Chondrocyte (in vitro differentiated cells): ENCODE measurements around the gene APC. TPM values are rescaled to one million over a fixed set of nuclear protein-coding genes. Genes with fewer than 3 reads are reported as not detected.

Source experiments
- DNase-seq: peaks from one replicate; pipeline ENCODE4 v3.0.0; 2021; ENCODE audit warnings: mixed read lengths, low spot score
- H3K27ac Mint-ChIP-seq: one replicate; pipeline ENCODE4 v1.8.0; 2021; ENCODE audit warnings: mild to moderate bottlenecking, moderate library complexity, mixed read lengths; ENCODE audit not compliant: unreplicated experiment
- H3K27me3 Mint-ChIP-seq: 2 replicates; pipeline ENCODE4 v1.8.0; 2021; ENCODE audit warnings: low read depth, mixed read lengths
- H3K36me3 Mint-ChIP-seq: 2 replicates; pipeline ENCODE4 v1.8.0; 2021; ENCODE audit warnings: low read depth, mixed read lengths
- H3K4me1 Mint-ChIP-seq: 2 replicates; pipeline ENCODE4 v1.8.0; 2021; ENCODE audit warnings: low read depth, mild to moderate bottlenecking, mixed read lengths
- H3K4me3 Mint-ChIP-seq: one replicate; pipeline ENCODE4 v1.8.0; 2021; ENCODE audit warnings: mild to moderate bottlenecking, moderate library complexity, mixed read lengths; ENCODE audit not compliant: unreplicated experiment
- H3K9me3 Mint-ChIP-seq: 2 replicates; pipeline ENCODE4 v1.8.0; 2021; ENCODE audit warnings: low read depth, mixed read lengths
- total RNA-seq: library from RNA; stranded (reverse); gene quantifications from 3 replicates; pipeline ENCODE4 v1.2.1, GENCODE V29; 2021
- TF ChIP-seq, protein P1 (sequence below): fragments of 200-600 bp; sonication (generic); IDR thresholded peaks from 2 replicates; pipeline ENCODE4 v1.5.0; 2021; ENCODE audit warnings: antibody characterized with exemption, mild to moderate bottlenecking, moderate library complexity

APC gene
- total RNA-seq, 1 donor from 2014 or later, result 48.7 TPM

DNA sequence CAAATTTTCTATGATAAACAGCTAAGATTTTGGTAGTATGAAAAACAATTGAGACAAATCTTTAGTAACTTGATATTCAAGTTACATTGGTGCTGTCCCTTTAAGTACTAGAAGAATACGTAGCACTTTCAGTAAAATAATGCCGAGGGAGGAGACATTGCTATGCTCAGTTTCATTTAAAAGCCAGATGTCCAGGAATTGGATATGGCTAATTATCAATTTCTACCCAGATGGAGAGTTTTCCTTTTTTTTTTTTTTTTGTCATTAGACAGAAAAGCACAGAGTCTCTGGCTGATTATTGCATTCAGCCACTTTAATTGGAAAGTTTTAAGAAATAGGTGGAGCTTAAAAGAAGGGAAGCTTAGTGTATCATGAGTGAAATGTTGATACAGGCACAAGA lies 40.4 kb upstream of the APC start:
- Mint-ChIP-seq H3K27ac (no peak overlapping the region), H3K27me3 (no peaks in the 10 kb centered on the region), H3K4me3 (peak overlapping the region; percentile 32), H3K9me3 (peaks cover 8% of the 10 kb centered on the region), H3K4me1 (peaks cover 4% of the 10 kb centered on the region), H3K36me3 (no peaks in the 10 kb centered on the region)
- DNase-seq, result no peak
- TF ChIP-seq, protein P1, sequence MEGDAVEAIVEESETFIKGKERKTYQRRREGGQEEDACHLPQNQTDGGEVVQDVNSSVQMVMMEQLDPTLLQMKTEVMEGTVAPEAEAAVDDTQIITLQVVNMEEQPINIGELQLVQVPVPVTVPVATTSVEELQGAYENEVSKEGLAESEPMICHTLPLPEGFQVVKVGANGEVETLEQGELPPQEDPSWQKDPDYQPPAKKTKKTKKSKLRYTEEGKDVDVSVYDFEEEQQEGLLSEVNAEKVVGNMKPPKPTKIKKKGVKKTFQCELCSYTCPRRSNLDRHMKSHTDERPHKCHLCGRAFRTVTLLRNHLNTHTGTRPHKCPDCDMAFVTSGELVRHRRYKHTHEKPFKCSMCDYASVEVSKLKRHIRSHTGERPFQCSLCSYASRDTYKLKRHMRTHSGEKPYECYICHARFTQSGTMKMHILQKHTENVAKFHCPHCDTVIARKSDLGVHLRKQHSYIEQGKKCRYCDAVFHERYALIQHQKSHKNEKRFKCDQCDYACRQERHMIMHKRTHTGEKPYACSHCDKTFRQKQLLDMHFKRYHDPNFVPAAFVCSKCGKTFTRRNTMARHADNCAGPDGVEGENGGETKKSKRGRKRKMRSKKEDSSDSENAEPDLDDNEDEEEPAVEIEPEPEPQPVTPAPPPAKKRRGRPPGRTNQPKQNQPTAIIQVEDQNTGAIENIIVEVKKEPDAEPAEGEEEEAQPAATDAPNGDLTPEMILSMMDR, result no peak

DNA sequence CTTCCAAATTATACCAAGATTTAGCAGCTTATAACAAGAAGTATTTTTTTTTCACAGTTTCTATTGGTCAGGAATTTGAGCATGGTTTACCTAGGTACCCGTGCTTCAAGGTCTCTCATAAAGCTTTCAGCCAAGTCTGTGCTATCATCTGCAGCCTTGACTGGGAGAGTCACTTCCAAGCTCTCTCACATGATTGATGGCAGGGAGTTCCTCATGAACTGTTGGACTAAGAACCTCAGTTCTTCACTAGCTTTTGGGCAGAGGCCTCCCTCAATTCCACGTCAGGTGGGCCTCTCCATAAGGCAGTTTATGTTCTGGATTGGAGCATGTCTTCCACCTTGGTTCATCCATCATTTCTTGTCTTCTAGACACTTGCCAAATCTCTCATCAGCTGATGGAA lies 39.9 kb upstream of the APC start:
- Mint-ChIP-seq H3K4me3 (no peak overlapping the region), H3K27ac (no peak overlapping the region), H3K4me1 (peaks cover 4% of the 10 kb centered on the region), H3K27me3 (no peaks in the 10 kb centered on the region), H3K36me3 (no peaks in the 10 kb centered on the region), H3K9me3 (peaks cover 8% of the 10 kb centered on the region)
- TF ChIP-seq, protein P1, result no peak
- DNase-seq, result no peak

DNA sequence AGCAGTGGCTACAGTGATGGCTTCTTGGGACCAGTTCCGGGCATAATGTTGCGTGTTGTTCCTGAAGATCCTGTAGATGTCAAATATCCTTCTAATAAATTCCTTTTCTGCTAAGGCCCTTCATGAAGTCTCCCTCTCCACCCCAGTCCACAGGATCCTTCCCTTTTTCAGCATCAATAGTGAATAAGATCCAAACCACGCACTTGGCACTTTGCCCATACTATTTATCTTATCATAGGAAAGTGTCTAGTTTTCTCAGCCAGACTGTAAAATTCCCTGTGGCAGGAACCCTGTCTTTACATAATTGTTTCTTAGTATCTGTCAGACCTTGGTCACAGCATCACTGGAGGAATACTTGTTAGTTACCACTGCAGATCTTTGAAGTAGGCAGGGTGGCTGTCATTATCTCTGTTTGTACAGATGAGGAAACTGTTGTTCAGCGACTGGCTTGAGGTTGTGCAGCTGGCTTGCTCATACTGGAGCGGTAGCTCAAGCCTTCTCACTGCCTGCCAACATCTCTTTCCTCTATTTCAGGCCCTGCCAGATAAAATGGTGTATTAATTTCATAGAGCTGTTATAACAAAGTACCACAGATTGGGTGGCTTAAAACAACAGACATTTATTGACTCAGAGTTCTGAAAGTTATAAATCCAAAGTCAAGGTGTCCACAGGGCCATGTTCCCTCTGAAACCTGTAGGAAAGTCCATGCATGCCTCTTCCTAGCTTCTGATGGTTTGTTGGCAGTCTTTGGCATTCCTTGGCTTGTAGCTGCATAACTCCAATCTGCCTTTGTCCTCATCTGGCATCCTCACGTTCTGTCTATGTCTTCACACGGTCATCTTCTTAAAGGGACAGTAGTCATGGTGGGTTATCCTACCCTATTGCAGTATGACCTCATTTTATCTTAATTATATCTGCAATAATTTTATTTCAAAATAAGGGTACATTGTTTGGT lies 33.5 kb upstream of the APC start:
- no peaks in the 10 kb centered on the region for H3K27me3 Mint-ChIP-seq
- H3K9me3 Mint-ChIP-seq, result peaks cover 4% of the 10 kb centered on the region
- peaks cover 22% of the 10 kb centered on the region for H3K4me1 Mint-ChIP-seq
- H3K4me3 Mint-ChIP-seq, result no peak overlapping the region
- TF ChIP-seq, protein P1, result no peak
- no peak for DNase-seq
- no peak overlapping the region for H3K27ac Mint-ChIP-seq
- H3K36me3 Mint-ChIP-seq, result no peaks in the 10 kb centered on the region

DNA sequence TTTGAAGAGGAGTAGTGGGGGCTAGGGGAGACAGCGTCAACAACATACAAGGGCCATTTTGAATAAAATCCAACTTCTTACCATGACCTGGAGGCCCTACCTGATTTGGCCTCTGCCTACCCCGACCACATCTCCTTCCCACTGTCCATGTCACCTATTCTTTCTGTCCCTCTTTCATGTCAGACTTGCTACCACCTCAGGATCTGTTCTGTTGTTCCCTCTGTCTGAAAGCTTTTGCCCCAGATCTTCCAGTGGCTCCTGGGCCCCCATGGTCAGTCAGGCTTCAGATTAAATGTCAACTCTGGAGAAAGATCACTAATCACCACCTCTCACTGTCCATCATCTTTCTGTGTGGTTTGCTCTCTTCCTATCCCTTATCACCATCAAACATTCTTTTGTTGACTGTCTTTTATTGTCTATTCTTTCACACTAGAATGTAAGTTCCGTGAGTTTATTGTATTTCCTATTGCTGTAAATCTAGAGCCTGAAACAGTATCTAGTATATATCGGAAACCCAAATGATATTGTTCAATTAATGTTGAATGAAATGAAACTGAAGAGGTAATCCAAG lies 31.2 kb upstream of the APC start:
- no peaks in the 10 kb centered on the region for H3K9me3 Mint-ChIP-seq
- TF ChIP-seq, protein P1, result no peak
- H3K36me3 Mint-ChIP-seq, result no peaks in the 10 kb centered on the region
- H3K27me3 Mint-ChIP-seq, result no peaks in the 10 kb centered on the region
- H3K4me1 Mint-ChIP-seq, result peaks cover 36% of the 10 kb centered on the region
- no peak for DNase-seq
- peak overlapping the region; percentile 93 for H3K4me3 Mint-ChIP-seq
- peak overlapping the region; percentile 88 for H3K27ac Mint-ChIP-seq

DNA sequence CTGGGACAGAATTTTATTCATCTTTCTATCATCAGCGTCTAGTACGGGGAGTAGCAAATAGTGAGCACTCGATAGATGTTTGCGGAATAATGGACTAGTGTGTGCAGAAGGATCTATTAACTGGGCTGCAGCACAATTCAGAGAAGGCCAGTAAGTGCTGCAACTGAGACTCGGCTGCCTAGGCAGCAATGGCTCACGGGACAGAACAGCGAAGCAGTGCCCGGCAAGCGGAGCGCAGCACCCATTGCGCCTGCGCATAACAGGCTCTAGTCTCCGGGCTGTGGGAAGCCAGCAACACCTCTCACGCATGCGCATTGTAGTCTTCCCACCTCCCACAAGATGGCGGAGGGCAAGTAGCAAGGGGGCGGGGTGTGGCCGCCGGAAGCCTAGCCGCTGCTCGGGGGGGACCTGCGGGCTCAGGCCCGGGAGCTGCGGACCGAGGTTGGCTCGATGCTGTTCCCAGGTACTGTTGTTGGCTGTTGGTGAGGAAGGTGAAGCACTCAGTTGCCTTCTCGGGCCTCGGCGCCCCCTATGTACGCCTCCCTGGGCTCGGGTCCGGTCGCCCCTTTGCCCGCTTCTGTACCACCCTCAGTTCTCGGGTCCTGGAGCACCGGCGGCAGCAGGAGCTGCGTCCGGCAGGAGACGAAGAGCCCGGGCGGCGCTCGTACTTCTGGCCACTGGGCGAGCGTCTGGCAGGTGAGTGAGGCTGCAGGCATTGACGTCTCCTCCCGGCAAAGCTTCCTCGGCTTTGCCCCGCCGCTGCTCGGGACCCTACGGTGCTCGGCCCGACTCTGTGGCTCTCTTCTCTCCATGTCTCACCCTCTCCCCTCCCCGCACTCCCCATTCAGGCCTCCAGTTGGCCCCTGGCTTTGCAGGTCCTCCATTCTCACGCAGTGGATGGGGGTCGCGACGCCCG lies 30.2 kb upstream of the APC start:
- Mint-ChIP-seq H3K36me3 (no peaks in the 10 kb centered on the region), H3K4me3 (peak overlapping the region; percentile 93), H3K4me1 (peaks cover 36% of the 10 kb centered on the region), H3K27ac (peak overlapping the region; percentile 92), H3K9me3 (no peaks in the 10 kb centered on the region), H3K27me3 (no peaks in the 10 kb centered on the region)
- TF ChIP-seq, protein P1, result peak; percentile 40
- peak; percentile 99 for DNase-seq
